Measurements from ENCODE around the gene AGPAT3.

Gene AGPAT3

GRCh38 chr21:43909741-43910400, 44.8 kb downstream of the AGPAT3 start:
- no peak for DNase-seq

- DNase-seq: no peak
Measured at GRCh38 chr21:43910460-43910859, 45.4 kb downstream of the AGPAT3 start.

- DNase-seq: no peak
Measured at GRCh38 chr21:43911015-43911934, 46.3 kb downstream of the AGPAT3 start.

- no peak for DNase-seq
Measured at GRCh38 chr21:43911935-43912487, 47.0 kb downstream of the AGPAT3 start.

- no peak for DNase-seq
Measured at GRCh38 chr21:43912500-43912899, 47.5 kb downstream of the AGPAT3 start.

- no peak for DNase-seq
Measured at GRCh38 chr21:43912910-43913309, 47.9 kb downstream of the AGPAT3 start.

GRCh38 chr21:43913928-43914327, 48.9 kb downstream of the AGPAT3 start:
- no peak for DNase-seq

GRCh38 chr21:43916076-43916475, 51.1 kb downstream of the AGPAT3 start:
- no peak for DNase-seq

- peak; percentile 71 to 75 for DNase-seq
Measured at GRCh38 chr21:43916691-43917514, 51.9 kb downstream of the AGPAT3 start.

GRCh38 chr21:43917515-43918384, 52.7 kb downstream of the AGPAT3 start:
- peak; percentile 51 to 56 for DNase-seq

- DNase-seq: no peak
Measured at GRCh38 chr21:43918385-43918947, 53.4 kb downstream of the AGPAT3 start.

- DNase-seq: no peak
Measured at GRCh38 chr21:43919283-43919682, 54.3 kb downstream of the AGPAT3 start.

- no peak for DNase-seq
Measured at GRCh38 chr21:43919871-43920801, 55.1 kb downstream of the AGPAT3 start.

- peak; percentile 44 to 50 for DNase-seq
Measured at GRCh38 chr21:43921571-43921978, 56.6 kb downstream of the AGPAT3 start.

GRCh38 chr21:43921979-43922945, 57.2 kb downstream of the AGPAT3 start:
- peak; percentile 72 to 77 for DNase-seq

GRCh38 chr21:43922949-43923348, 57.9 kb downstream of the AGPAT3 start:
- DNase-seq: no peak

GRCh38 chr21:43923391-43923790, 58.4 kb downstream of the AGPAT3 start:
- no peak for DNase-seq

- no peak for DNase-seq
Measured at GRCh38 chr21:43924421-43925095, 59.5 kb downstream of the AGPAT3 start.

GRCh38 chr21:43925096-43925481, 60.1 kb downstream of the AGPAT3 start:
- no peak for DNase-seq

Measured in activated T-cell treated with anti-CD3 and anti-CD28 coated beads, Interleukin-2, amount 50 U/mL, for 48 hours (primary cell).